CD4-positive, alpha-beta T cell treated with Interleukin-15 for 4 hours (primary cell): ENCODE results near the gene ZNF75A.

Experiments
- DNase-seq: peaks from one replicate; pipeline ENCODE4 v3.0.0-alpha.2; 2020; ENCODE audit warnings: low spot score

Gene ZNF75A

DNA sequence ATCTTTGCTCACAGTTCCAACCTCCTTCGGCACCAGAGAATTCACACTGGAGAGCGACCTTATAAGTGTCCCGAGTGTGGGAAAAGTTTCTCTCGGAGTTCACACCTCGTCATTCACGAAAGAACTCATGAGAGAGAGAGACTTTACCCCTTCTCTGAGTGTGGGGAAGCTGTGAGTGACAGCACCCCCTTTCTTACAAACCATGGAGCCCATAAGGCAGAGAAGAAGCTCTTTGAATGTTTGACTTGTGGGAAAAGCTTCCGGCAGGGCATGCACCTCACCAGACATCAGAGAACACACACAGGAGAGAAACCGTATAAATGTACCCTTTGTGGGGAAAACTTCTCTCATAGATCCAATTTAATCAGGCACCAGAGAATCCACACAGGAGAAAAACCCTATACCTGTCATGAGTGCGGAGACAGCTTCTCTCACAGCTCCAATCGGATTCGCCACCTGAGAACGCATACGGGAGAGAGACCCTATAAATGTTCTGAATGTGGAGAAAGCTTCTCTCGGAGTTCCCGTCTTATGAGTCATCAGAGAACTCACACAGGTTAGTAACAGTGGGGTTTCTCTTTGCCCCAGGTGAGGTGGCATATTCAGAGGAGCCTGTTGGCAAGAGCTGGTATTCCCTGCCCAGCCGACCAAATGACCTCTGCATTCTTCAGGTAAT is 15.2 kb upstream of the ZNF75A start:
- no peak for DNase-seq

DNA sequence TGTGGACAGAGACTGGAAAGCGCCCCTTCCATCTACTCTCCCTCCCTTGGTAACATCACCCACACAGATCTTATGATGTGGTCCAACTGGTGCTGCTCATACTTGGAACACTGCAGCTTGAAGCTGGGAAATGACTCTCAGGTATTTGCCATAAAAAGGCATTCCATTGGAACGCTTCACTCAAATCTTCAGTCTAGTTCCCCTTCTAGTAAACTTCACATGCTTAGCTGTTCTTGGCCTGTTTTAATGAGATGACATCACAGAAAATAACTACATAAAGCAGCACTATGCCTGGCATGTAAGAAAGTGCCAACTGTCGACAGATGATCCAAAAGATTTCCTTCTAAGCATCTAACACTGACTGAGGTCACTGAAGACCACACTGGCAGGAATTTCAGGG is 12.7 kb upstream of the ZNF75A start:
- DNase-seq, result no peak

GRCh38 chr16:3295209-3295608 is 10.1 kb upstream of the ZNF75A start:
- no peak for DNase-seq

- DNase-seq, result no peak
These were observed 9.5 kb upstream of the ZNF75A start for GRCh38 chr16:3295783-3296182.

DNA sequence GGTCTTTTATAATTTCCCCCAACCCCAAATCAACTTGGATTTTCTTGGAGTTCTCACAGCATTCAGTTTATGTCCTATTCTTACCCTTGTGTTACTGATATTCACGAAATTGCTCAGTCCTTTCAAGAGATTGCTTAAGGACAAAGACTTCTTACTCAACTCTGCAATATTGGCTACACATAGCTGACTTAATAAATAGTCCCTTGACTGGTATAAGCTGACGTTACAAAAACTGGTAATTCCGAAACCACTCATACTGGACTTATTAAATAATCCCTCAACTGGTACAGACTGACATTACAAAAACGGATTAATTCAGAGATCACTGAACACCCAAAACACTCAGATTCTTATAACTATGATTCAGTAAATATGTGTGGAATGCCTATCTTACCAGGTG is 927 bp upstream of the ZNF75A start:
- DNase-seq, result no peak

DNA sequence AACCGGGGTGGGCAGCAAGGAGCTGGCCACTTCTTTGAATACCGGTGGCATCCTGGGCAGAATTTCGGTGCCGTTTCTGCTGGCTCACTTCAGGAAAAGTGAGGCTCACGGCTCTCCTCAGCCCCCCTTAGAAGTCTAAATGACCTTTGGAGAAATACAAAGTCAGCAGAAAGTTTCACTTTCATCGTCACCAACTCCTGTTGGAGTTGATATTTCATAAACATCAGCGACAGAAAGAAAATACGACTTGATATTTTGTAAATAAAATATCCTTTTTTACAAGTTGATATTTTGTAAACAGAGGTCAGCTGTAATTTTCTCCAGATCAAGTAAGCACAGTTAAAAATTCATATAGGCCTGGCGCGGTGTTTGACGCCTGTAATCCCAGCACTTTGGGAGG is 781 bp downstream of the ZNF75A start:
- DNase-seq, result no peak

GRCh38 chr16:3311496-3311895 is 6.2 kb downstream of the ZNF75A start:
- DNase-seq, result no peak

DNA sequence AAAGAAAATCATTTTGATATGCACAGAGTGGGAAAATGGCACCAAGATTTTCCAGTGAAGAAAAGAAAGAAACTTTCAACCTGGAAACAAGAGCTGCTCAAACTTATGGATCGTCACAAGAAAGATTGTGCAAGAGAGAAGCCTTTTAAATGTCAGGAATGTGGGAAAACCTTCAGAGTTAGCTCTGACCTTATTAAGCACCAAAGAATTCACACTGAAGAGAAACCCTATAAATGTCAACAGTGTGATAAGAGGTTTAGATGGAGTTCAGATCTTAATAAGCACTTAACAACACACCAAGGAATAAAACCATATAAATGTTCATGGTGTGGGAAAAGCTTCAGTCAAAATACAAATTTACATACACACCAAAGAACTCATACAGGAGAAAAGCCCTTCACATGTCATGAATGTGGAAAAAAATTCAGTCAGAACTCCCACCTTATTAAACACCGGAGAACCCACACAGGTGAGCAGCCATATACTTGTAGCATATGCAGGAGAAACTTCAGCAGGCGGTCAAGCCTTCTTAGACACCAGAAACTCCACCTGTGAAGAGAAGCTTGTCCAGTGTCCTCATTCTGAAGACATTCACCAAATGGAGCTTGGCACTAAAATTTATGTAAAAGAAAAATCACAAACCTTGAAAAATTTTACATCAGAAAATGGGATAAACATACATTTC is 12.2 kb downstream of the ZNF75A start:
- no peak for DNase-seq

DNA sequence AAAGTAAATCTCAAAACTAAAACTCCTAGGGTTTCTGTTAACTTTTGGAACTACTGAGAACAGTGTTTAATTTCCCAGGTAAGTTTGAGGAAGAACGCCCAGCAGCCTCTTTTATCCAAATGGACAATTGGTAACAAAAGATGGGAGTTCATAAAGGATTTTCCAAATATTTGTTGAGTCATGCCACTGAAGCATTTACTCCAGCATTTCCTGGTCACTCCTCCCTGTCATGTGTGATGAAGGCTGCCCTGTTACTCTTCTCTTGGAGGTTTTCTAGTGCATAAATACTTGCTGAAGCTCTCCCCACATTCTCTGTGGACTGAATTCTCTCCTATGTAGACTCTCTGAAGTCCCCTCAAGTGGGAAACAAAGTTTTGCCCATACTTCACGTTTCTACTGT is 16.5 kb downstream of the ZNF75A start:
- no peak for DNase-seq

GRCh38 chr16:3327514-3327913 is 22.2 kb downstream of the ZNF75A start:
- DNase-seq, result no peak

DNA sequence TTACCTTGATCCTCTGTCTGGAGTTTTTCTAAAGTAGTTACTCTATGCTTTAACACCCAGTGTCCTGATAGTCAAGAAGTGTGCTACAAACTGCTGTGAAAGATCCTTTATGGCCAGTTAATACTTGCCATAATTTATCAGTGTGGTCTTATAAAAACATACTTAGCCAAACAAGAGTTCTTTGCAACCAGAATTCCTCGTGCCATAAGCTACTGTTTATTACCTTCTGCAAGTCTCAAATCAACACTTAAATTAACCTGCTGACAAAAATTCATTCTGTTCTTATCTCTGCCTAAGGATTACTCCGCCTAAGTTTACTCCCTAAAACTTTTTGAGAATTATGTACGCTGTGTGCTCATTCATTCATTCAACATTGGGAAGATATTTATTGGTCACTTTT is 22.8 kb downstream of the ZNF75A start:
- DNase-seq, result no peak

GRCh38 chr16:3328643-3329042 is 23.3 kb downstream of the ZNF75A start:
- DNase-seq, result no peak

GRCh38 chr16:3346041-3346440 is 40.7 kb downstream of the ZNF75A start:
- no peak for DNase-seq

- DNase-seq, result no peak
These were observed 42.3 kb downstream of the ZNF75A start for GRCh38 chr16:3347586-3347985.

DNA sequence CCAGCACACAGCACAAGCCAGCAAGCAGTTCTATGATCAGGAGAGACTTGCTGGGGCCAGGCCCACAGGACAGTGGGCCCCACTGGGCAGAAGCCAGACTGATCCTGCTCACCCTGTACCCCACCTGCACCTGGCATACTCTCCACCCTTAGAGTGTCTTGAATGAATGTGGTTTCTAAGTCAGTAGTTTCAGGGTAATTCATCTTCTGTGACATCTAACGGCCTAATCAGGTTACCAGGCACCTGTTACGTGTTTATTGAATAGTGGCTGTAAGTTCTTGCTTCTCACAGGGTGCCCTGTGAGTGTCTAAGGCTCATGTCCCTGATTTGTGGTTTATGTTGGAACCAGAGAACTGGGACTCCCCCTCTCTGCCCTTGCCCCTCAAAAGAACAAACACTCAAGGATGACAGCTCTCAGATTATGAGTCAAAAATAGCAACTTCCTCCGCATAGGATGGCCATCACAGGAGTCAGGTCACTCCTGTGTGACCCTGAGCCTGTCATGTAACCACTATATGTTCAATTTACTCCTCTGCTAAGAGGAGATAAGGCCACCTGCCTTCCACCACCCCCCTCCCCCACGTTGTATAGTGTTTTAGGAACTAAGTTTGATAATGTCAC is 43.4 kb downstream of the ZNF75A start:
- no peak for DNase-seq

DNA sequence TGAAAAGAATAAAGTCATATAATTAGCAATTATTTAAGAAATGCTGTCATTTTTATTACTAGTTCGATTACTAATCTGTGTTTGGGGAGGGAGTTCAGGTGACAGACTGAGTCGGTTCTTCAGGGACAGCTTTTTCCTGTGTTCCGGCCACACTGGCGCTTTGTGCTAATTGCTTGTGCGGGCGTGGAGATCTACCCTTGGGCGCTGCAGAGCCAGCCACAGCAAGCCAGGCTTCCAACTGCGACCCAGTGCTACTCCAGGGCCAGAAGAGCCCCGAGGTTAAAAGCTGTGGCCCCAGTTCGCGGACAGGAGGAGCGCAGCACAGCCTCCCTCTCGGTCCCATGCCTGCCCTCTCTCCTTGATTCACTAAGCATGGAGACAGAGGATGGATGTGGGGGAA is 43.9 kb downstream of the ZNF75A start:
- no peak for DNase-seq

GRCh38 chr16:3355589-3355988 is 50.3 kb downstream of the ZNF75A start, which contains the start of gene OR2C1:
TSS of gene OR2C1 (plus strand) at chr16:3355889. CDS start at chr16:3355941, 52 bp downstream.
- no peak for DNase-seq

- DNase-seq, result no peak
These were observed 50.8 kb downstream of the ZNF75A start for GRCh38 chr16:3356118-3356517.

DNA sequence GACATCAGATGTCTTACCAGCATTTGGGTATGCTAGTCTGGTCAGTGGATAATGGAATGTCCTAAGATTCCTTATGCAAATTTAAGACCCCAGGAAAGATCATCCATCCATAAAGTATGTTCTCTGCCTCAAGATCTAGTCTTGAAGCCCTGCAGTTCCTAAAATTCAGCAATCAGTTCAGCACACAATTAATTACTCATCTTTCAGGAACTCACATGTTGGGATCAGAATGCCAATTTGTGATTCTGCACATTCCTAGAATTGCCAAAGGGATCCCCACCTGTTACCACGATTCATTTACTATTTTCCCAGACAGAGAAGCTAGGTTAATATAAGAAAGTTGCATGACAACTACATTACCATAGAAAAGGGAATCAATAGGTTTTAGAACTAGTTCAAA is 53.6 kb downstream of the ZNF75A start:
- no peak for DNase-seq

- DNase-seq, result no peak
These were observed 57.6 kb downstream of the ZNF75A start for GRCh38 chr16:3362931-3363330.

DNA sequence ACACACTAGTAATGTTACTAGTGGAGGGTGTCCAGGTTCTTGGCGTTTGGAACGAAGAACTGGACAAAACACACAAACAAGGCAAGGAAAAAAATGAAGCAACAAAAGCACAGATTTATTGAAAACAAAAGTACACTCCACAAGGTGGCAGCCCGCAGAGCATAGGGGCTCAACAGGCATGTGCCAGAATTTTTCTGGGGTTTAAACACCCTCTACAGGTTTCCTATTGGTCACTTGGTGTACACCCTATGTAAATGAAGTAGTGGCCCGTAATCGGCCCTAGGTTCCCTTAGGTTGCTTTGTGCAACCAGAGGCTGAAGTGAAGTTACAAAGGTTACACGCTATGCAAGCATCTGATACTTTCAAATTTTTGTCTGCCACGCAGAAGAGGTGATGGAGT is 58.5 kb downstream of the ZNF75A start:
- no peak for DNase-seq

DNA sequence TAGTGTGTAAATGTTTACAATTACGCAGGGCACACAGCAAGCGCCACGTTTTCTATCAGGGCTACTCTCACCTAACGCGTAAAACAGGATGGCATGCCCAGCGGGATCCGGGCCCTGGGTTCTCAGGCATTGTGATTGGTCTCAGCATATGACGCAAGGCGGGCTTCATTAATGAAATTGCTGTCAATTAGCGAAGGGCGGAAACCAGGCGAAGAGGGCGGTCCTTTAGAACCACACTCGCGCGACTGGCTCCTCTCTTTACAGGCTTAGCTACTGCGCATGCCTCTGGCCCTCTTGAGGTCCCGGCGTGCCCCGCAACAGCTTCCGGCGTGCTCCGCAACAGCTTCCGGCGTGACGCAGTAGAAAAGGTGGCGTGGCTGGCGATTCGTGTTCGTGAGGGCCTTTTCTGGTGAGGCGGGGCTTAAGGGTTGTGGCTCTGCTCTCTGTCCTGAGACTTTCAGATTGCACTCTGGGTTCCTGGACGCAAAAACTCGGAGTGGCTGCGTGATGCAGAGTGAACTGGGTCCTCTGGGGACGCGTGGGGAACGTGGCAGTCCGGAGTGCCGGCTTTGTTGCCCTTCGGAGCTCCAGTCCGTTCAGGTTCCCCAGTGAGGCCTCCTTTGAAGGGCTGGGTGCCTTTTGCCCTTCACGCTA is 59.6 kb downstream of the ZNF75A start:
- DNase-seq, result peak; percentile 83
